Fibroblast of skin of right quadriceps (primary cell): Measurements from ENCODE around the gene SRD5A2.
A peak's percentile ranks its signal among the peaks of the same experiment; 100 is the strongest.
"Not testable (repeated sequence)": the region's sequence is repeated elsewhere in the genome, so short reads cannot be mapped to it uniquely, and the experiment has no call there.

Experiments
- DNase-seq: peaks from one replicate; pipeline ENCODE4 v3.0.0-alpha.2; 2013

SRD5A2 gene

DNA sequence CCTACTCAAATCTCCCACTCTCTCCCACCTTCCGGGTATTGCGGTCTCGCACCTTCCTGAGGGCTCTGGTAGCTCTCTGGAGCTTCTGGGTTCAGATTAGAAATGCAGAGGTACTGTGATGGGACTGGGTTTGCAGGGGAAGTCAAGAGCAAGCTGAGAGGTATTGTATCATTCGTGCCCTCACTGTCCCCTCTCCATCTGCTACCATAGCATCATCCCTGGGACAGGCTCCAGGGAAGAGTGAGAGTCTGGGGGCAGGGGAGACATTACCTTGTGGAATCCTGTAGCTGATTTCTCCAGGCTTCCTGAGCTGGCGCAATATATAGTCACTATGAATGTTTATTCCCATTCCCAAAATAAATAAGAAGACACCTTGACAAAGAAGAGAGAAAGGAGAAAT lies 49.6 kb downstream of the SRD5A2 start:
- no peak for DNase-seq

DNA sequence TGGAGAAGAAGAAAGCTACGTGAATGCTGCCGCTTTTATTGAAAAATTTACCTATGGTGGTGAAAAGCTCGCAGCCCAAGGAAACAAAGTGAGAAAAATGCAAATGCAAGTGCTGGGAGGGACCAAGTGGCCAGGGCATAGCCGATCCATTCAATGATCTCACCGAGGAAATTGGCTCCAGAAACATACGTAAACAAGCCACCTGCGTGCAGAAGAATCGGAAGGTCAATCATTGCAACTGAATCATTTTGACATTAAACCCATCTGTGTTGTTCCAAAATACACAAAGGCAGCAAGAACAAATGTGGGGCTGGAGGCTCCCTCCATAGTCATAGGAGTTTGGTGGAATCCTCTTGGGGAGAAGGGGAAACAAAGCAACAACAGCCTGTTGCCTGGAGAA lies 51.5 kb downstream of the SRD5A2 start:
- no peak for DNase-seq

DNA sequence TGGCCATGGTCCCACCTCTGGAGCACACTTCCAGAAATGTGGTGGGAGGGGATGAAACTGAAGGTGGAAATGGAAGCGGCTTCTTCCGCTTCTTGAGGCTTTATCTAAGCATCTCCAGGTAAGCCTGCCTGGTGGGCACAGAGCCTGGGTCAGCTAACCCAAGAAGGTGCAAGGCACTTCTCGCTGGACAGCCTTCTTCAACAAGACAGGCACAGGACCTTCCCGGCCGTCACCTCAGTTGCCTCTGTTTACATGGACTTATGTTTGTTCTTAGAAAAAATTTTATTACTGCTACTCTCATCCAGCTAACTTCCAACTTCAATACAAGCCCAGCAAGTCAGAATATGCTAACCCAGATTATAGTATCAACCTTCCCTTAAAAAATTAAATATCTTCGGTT lies 51.9 kb downstream of the SRD5A2 start:
- no peak for DNase-seq

DNA sequence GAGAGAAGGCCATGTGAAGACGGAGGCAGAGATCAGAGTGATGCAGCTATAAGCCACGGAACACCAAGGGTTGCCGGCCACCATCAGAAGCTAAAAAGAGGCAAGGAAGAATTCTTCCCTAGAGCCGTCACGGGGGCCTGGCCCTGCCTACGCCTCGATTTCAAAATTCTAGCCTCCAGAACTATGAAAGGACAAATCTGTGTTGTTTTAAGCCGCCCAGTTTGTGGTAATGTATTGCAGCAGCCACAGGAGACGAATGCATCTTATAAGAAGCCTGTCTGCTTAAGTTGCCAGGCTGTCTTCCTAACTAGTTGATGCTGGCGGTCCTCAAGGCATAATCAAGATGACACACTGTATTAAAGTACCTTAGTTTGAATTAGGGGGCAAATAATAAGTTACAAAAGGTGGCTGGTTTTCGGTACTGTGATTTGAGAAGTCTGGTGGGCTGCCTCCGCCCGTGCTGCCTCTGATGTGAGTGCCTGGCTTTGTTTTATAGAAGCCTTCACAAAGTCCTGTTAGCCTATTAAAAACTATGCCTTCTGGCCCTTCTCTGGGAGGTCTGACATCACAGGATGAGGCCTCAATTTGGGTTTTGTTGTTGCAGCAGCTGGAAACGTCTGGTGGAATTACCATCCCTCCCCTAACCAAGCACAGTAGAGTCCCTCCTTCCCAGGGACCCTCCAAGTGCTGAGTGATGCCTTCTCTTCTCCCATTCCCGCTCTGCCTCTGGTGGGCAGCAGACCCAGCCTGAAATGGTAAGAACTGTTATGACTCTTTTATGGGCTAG lies 53.6 kb downstream of the SRD5A2 start:
- DNase-seq: no peak

DNA sequence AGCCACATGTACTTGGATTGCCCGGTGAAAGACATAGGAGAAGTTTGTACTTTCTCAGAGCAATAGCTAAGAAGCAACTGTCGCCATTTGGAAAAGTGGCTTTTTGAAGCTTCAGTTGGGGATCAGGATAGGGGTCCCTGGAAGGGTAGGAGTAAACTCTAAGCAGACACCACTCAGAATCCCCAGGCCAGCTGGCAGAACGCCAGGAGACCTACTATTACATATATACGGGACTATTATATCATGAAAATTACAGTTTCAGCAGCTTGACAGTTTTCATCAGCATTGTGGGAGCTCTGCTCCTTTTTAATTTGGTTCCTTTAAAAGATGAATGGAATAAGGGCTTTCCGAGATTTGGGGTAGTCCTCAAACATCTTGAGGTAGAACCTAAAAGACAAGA lies 54.9 kb downstream of the SRD5A2 start:
- no peak for DNase-seq

DNA sequence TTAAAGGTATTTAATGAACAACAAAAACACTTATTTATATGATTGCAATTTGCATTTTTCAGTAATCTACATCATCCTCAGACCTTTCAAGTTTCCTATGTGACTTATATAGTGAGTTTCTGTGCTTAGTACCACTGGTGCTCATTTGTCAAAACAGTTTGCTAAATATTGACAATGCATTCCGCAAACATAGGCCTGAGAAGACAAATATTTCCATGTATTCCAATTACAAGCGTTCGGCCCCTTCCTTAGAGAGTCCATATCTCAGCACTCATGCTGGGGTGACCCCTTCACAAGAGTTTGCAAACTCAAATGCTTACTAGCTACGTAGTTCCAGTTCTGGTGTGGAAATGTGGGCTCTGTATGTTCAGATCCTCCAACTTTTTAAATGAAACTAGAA lies 56.1 kb downstream of the SRD5A2 start:
- no peak for DNase-seq

DNA sequence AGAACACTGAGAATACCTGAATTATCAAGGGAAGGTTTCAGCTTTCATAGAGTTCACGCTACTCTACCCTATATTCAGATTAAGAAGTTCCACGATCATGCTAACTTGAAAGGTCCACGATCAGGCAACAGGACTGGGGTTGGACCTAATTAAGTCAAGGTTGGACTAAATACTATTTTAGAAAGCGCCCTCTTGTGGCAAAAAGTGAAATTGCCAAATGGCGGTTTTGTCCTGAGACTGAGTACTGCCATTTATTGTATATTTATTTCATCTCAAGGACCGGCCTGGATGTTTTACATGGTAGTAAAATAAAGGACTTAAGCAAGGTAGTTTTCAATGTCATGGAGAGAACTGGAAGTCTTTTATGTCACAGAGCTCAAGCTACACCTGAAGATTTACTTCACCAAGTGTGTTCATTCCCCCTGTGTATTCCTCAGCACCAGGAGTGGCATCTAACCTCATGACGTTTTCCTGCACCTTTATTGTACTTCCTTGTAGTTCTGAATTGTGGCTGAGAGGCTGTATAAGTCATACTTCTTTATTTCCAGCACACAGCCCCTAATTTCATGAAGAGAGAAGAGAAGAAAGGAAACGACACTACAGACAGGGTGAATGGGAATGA lies 56.8 kb downstream of the SRD5A2 start:
- DNase-seq: peak; percentile 54

- DNase-seq: peak; percentile 22
These were observed 58.0 kb downstream of the SRD5A2 start for GRCh38 chr2:31522786-31523185.

GRCh38 chr2:31517442-31518203 lies 63.1 kb downstream of the SRD5A2 start:
- DNase-seq: no peak

DNA sequence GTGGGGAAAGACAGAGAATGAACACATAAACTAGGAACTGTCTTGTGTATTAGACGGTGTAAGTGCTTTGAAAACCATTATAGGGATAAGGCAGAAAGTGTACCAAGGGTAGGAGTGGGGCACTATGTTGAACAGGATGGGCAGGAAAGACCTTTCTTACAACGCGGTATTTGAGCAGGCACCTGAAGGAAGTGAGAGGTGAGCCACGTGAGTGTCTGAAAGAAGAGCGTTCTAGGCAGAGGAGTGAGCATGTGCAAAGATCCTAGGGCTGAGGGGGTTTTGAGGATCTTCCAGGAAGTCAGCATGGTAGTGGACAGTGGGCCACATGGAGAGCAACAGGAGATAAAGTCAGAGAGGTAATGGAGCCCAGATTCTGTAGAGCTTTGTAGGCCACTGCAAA lies 65.2 kb downstream of the SRD5A2 start:
- no peak for DNase-seq

GRCh38 chr2:31513553-31513952 lies 67.2 kb downstream of the SRD5A2 start:
- no peak for DNase-seq

- no peak for DNase-seq
These were observed 69.4 kb downstream of the SRD5A2 start for GRCh38 chr2:31511376-31511775.

DNA sequence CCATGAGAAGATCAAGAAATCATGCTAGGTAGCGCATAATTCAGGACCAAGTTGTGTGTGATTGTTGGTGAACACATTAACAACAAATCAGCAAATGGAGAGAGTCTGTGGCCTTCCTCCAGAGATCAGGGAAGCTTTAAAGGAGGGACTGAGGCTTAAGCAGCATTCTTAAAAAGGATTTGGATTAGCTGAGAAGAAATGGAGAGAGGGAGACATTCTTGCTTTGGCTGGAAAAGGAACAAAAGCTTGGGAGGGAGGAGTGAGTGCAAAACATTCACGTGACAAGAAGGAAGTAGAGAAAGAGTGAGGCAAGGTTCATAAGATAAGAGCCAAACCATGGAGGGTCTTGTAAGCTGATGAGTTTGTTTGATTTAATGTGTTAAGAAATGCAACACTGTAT lies 75.6 kb downstream of the SRD5A2 start:
- no peak for DNase-seq

DNA sequence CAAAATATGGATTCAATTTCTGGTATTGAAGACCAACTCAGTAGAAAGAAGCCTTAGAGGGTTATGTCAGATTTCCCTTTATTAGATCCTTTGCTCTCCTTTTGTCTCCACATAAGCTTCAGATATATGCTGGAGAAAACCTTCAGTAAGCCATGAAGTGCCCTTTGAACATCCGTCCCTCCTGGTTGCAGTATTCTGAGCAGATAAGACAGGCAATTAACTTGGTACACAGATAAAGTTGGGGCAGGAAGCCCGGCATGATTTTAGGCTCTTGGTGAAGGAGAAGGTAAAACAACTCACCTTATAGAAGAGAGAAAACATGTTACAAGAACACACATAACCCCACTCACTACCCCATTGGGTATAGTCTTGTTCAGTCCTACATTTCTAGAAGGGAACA lies 76.4 kb downstream of the SRD5A2 start:
- no peak for DNase-seq

DNA sequence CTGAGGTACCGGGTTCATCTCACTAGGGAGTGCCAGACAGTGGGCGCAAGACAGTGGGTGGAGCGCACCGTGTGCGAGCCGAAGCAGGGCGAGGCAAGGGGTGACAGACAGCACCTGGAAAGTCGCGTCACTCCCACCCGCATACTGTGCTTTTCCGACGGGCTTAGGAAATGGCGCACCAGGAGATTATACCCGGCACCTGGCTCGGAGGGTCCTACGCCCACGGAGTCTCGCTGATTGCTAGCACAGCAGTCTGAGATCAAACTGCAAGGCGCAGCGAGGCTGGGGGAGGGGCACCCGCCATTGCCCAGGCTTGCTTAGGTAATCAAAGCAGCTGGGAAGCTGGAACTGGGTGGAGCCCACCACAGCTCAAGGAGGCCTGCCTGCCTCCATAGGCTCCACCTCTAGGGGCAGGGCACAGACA lies 84.3 kb downstream of the SRD5A2 start:
- not testable (repeated sequence) for DNase-seq

GRCh38 chr2:31489339-31489738 lies 91.4 kb downstream of the SRD5A2 start:
- peak; percentile 52 for DNase-seq

DNA sequence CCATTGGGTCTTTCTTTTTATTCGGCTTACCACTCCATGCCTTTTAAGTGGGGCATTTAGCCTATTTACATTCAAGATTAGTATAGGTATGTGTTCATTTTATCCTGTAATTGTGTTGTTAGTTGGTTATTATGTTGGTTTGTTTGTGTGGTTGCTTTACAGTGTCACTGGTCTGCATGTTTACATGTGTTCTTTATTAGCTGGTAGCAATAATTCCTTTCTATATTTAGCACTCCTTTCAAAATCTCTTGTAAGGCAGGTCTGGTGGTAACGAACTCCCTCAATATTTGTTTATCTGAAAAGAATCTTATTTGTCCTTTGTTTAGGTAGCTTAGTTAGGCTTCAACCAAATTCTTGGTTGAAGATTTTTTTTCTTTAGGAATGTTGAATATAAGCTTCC lies 97.5 kb downstream of the SRD5A2 start:
- no peak for DNase-seq

- DNase-seq: peak; percentile 65
These were observed 104.1 kb downstream of the SRD5A2 start for GRCh38 chr2:31476511-31477180.

- peak; percentile 75 for DNase-seq
These were observed 105.0 kb downstream of the SRD5A2 start for GRCh38 chr2:31475692-31476091.

DNA sequence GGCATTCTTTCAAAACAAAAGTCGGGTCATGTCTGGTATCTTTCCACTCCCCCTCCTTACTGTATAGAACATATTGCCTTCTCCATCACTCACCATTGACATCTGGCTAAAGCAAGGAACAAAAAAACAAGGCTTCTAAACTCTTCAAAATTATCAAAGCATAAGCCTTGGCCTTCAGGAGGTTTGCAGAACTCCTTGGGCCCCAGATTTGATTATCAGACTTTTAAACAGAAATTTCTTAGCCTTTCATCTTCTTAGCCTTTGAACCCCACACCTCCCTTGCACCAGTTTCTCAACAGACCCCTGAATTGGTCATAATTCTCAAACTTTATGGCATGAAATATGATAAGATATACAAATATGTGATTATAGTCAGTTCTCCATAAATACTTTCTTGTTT lies 106.4 kb downstream of the SRD5A2 start:
- DNase-seq: no peak
